Astrocyte of the spinal cord (primary cell): ENCODE measurements around the gene ITGAV.

Experiments
- DNase-seq: peaks from one replicate; pipeline ENCODE4 v3.0.0; 2011; ENCODE audit warnings: low read depth, low spot score
- H3K4me3 ChIP-seq: 2 replicates; pipeline ENCODE4 v1.5.1; 2011; ENCODE audit warnings: low read depth, mild to moderate bottlenecking, low read length, moderate library complexity
- in situ Hi-C: cut with HindIII; loops from 2 replicates; pipeline ENCODE4 v1.10.0; 2017; ENCODE audit warnings: low sequenced_read_pairs
- TF ChIP-seq, protein P1 (sequence below): IDR thresholded peaks from 2 replicates; pipeline ENCODE4 v1.5.1; 2012; ENCODE audit warnings: low read depth, mild to moderate bottlenecking, low read length, inconsistent platforms

ITGAV gene

DNA sequence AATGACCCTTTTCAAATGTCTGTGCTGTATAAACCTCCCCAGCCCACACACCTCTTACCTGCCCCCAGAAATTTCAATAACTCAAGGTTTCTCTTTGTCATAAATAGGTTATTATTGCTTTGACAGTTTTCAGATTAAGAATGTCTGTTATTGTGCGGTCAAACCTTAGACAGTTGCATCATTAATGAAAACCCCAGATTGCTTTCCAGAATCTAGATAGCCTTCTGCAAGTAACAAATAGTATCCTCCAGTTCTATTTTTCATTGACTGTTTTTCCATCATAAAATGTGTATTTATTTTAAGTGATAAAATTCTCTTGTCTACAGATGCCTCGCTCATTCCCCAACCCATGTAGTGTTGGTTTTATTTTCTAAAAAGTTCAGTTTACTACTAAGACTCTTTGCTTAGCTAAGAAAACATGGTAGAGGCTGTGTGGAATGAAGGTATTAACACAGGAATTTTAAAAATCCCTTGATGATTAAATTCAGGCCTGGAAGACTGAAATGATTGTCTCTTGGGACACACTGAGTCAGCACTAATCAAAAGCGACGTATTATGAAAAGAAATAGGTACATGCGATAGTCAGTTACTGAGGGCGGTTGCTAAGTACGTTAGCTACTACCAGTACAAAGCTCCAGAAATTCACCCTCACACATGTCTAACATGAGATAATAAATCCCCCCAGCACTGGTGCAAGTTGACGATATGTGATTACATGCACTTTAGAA lies 38.4 kb upstream of the ITGAV start:
- TF ChIP-seq, protein P1, sequence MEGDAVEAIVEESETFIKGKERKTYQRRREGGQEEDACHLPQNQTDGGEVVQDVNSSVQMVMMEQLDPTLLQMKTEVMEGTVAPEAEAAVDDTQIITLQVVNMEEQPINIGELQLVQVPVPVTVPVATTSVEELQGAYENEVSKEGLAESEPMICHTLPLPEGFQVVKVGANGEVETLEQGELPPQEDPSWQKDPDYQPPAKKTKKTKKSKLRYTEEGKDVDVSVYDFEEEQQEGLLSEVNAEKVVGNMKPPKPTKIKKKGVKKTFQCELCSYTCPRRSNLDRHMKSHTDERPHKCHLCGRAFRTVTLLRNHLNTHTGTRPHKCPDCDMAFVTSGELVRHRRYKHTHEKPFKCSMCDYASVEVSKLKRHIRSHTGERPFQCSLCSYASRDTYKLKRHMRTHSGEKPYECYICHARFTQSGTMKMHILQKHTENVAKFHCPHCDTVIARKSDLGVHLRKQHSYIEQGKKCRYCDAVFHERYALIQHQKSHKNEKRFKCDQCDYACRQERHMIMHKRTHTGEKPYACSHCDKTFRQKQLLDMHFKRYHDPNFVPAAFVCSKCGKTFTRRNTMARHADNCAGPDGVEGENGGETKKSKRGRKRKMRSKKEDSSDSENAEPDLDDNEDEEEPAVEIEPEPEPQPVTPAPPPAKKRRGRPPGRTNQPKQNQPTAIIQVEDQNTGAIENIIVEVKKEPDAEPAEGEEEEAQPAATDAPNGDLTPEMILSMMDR = no peak
- peak; percentile 39 for DNase-seq
- no peak overlapping the region for H3K4me3 ChIP-seq
- in situ Hi-C loops = no loop called here

DNA sequence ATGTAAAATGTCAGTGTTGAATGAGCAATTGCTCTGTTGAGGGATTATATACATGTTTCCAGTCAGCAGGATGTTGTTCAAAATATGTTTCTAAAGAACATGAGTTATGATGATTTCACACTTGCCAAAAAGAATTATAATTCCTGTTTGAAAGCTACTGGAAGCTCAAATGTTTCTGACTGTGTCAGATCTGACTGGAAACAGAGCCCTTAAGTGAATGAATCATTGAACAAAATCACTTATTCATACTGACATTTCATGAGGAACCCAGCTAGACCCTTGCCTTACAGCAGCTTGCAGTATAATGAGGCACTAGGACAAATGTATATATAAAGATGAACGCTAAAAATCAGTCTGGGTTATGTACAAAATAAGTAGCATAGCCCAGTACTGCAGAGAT lies 35.4 kb upstream of the ITGAV start:
- TF ChIP-seq, protein P1 = no peak
- in situ Hi-C loops = no loop called here
- DNase-seq = no peak
- H3K4me3 ChIP-seq = no peak overlapping the region

DNA sequence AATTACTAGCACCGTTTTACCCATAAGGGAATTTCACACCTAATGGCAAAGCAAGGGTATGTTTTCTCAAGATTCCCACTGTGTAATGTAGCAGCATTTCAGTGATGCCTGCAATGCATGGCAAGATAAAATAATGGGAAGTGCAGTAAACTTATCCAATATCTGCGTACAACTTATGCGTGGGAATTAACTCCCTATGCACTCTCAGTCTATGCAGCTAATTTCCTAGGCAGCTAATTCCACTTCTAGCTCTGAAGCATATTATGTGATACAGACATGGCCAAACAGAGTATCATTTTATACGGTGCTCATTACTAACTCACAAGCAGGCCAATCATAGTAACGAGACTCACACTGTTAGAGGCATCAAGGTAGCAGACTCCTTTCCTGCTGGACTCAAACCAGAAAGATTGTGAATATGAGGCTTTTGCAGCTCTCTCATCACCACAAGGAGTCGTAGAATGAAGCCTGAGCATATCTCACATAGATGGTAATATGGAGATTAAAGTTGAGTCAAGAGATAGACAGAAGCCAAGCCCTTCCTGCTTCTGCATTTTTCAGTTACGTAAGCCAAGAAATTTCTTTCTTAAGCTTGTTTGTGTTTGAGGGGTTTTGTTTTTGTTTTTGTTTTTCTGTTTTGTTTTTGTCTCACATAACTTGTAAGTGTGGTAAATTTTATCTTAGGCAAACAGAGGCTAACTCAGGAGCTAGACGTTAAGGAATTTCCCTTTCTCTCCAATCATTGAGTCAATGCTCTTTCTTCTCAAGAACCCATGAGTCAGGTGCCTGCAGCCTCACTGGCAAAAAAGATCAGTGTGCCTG lies 34.8 kb upstream of the ITGAV start:
- in situ Hi-C loops = no loop called here
- no peak overlapping the region for H3K4me3 ChIP-seq
- no peak for DNase-seq
- TF ChIP-seq, protein P1 = peak; percentile 12

DNA sequence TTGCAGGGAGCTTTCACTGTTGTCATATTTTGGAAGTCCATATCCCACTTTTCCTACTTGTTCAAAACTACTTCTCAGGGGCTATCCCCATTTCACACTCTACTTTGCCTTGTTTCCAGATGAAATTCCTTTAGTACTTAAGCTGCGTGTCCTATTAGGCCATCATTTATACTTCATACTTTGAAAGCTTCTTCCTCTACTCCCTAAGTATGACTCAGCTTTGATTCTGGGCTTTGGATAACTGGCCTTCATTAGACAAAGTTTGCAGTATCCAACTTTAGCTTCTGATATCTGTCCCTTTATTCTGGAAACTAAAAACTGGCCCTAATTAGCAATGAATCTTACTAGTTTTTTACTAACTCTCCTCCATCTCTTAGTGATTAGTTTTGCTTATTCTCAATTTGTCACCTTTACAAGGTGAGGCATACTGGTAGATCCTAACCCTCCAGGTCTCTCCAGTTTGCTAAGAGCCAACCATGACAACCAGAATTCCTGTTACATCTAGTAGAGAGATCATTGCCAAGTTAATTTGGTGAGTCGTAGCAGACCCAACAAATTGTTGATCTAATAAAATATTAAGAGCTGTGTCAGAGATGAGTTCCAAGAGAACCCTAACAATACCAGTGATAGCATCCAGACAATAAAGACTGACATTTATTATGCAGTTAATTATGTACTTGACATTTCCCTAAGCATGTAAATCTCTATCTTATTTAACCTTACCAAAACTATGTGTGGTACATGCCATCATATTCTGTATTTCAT lies 31.2 kb upstream of the ITGAV start:
- no peak for DNase-seq
- in situ Hi-C loops = no loop called here
- TF ChIP-seq, protein P1 = no peak
- H3K4me3 ChIP-seq = no peak overlapping the region

DNA sequence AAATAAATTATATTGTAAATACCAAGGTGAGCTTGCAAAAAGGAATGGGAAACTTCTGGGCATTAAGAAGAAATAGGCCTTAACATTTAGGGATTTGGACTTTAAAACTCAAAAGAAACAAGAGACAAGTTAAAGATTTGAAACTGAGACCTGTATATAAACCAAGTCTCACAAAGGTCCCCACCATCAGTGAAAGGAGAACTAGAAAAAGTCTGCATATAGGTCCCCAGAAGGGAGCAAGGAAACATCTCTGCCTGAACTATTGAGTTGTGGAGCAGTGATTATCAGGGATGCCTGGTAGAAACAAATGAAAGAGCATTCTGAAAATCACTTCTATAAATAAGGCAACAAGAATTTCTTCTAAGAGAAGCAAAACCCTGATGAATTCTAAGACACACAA lies 30.5 kb upstream of the ITGAV start:
- TF ChIP-seq, protein P1 = no peak
- DNase-seq = no peak
- in situ Hi-C loops = no loop called here

DNA sequence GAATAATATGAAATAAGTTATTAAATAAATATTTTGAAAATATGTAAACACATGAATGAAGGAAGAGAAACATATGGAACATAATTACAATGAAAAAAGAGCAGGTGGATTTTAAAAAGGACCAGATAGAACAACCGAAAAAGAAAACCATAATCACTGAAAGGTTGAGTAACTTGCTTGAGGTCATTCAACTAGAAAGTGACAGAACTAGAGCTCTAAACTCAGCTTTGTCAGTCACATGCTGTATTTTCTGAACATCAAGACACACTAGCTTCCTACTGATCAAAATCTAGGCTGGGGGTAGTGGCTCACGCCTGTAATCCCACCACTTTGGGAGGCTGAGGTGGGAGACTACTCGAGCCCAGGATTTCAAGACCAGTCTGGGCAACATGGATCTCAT lies 30.0 kb upstream of the ITGAV start:
- H3K4me3 ChIP-seq = no peak overlapping the region
- no peak for DNase-seq
- TF ChIP-seq, protein P1 = no peak
- in situ Hi-C loops = no loop called here

More for the DNA sequence above, 30.5 kb upstream of the ITGAV start:
- no peak overlapping the region for H3K4me3 ChIP-seq
